Sigmoid colon (tissue), 7 donors: ENCODE results near the gene PLRG1. TPM values are rescaled to one million over a fixed set of nuclear protein-coding genes. Genes with fewer than 3 reads are reported as not detected.
"Not testable (repeated sequence)": the region's sequence is repeated elsewhere in the genome, so short reads cannot be mapped to it uniquely, and the experiment has no call there.

Experiments
- DNase-seq: peaks from one replicate; pipeline ENCODE4 v3.0.0-alpha.2; 2019
- H3K27ac ChIP-seq, 4 donors: fragments of 200-600 bp; sonication (generic); one replicate each; pipeline ENCODE4 v1.5.1; 2016 to 2019; ENCODE audit warnings: mild to moderate bottlenecking in 1 of 4
- H3K27me3 ChIP-seq, 3 donors: fragments of 200-600 bp; sonication (generic); one replicate each; pipeline ENCODE4 v1.5.1; 2019; ENCODE audit warnings: mild to moderate bottlenecking in 1 of 3
- H3K36me3 ChIP-seq, 4 donors: fragments of 200-600 bp; sonication (generic); one replicate each; pipeline ENCODE4 v1.5.1; 2016 to 2019
- H3K4me1 ChIP-seq, 4 donors: fragments of 200-600 bp; sonication (generic); one replicate each; pipeline ENCODE4 v1.5.1; 2017 to 2019
- H3K4me3 ChIP-seq, 4 donors: fragments of 200-600 bp; sonication (generic); one replicate each; pipeline ENCODE4 v1.5.1; 2017 to 2019; ENCODE audit warnings: mild to moderate bottlenecking in 2 of 4, moderate library complexity in 1 of 4
- H3K9me3 ChIP-seq, 4 donors: fragments of 200-600 bp in 3 of 4; sonication (generic) in 3 of 4; one replicate each; pipeline versions ENCODE4 v1.5.1 to v1.6.1; 2013 to 2019
- EP300 ChIP-seq, 4 donors: sonication (generic); formaldehyde crosslinking; IDR thresholded peaks; one replicate each; pipeline ENCODE4 v1.6.1; 2017; ENCODE audit warnings: antibody characterized with exemption in 4 of 4
- POLR2A ChIP-seq, 2 donors: fragments of 450-650 bp; IDR thresholded peaks; one replicate each; pipeline ENCODE4 v1.6.1; 2016; ENCODE audit warnings: antibody characterized with exemption in 2 of 2, mild to moderate bottlenecking in 2 of 2, moderate library complexity in 2 of 2
- POLR2AphosphoS5 ChIP-seq, 4 donors: sonication (generic); formaldehyde crosslinking; IDR thresholded peaks; one replicate each; pipeline ENCODE4 v1.6.1; 2017; ENCODE audit warnings: antibody characterized with exemption in 4 of 4
- WGBS, 2 donors: extraction: QIAGEN DNeasy Blood & Tissue Kit; methylation state at CpG; one replicate each; pipeline ENCODE4 v1.1.7; 2013; 5-methylcytosine and 5-hydroxymethylcytosine counted together
- intact Hi-C: fragments of 100-400 bp; cut with DNase I; formaldehyde crosslinking; loops from one replicate; pipeline ENCODE4 v1.15.1; 2023
- polyA plus RNA-seq, 3 donors: library from polyadenylated mRNA; stranded (reverse); fragments of 200-250 nt; gene quantifications; one replicate each; pipeline ENCODE4 v1.2.3, GENCODE V29; 2013
- total RNA-seq, 4 donors: library from RNA; depleted of rRNA; stranded (reverse); fragments of >200 nt; gene quantifications; one replicate each; pipeline ENCODE4 v1.1.0, GENCODE V29; 2016
- TF ChIP-seq, protein P1 (sequence below), 4 experiments: fragments of 450-650 bp in 3 of 4; fragments of 200-600 bp in 1 of 4; IDR thresholded peaks; one replicate each; pipeline ENCODE4 v1.5.1; 2016 to 2019; ENCODE audit warnings: antibody characterized with exemption in 4 of 4, mild to moderate bottlenecking in 3 of 4, moderate library complexity in 2 of 4
- donor health status: healthy with polysubstance abuse.
- donor health status: Bipolar disorder and iron deficiency.
- donor health status: healthy.

Gene PLRG1
- total RNA-seq (10 to 100 TPM; 41.3 to 73.1 (median 44.8) TPM), polyA plus RNA-seq (10 to 100 TPM; 24.7 to 40.7 (median 34.8) TPM)

GRCh38 chr4:154549894-154550790 is at the start of gene PLRG1:
PLRG1 (minus strand) TSS chr4:154550400; CDS start chr4:154550308, 92 bp downstream.
- Histone ChIP-seq H3K36me3 (peaks cover 0 to 33% (median 18%) of the 10 kb centered on the region in 4 donors), H3K27me3 (no peaks in the 10 kb centered on the region), H3K4me1 (peaks cover 0 to 31% (median 20%) of the 10 kb centered on the region in 4 donors), H3K4me3 (peak within 1 kb of the TSS; percentile 69 to 81 (median 75)), H3K27ac (peak within 1 kb of the TSS; percentile 83 to 88 (median 86)), H3K9me3 (no peaks in the 10 kb centered on the region)
- TF ChIP-seq, protein P1, sequence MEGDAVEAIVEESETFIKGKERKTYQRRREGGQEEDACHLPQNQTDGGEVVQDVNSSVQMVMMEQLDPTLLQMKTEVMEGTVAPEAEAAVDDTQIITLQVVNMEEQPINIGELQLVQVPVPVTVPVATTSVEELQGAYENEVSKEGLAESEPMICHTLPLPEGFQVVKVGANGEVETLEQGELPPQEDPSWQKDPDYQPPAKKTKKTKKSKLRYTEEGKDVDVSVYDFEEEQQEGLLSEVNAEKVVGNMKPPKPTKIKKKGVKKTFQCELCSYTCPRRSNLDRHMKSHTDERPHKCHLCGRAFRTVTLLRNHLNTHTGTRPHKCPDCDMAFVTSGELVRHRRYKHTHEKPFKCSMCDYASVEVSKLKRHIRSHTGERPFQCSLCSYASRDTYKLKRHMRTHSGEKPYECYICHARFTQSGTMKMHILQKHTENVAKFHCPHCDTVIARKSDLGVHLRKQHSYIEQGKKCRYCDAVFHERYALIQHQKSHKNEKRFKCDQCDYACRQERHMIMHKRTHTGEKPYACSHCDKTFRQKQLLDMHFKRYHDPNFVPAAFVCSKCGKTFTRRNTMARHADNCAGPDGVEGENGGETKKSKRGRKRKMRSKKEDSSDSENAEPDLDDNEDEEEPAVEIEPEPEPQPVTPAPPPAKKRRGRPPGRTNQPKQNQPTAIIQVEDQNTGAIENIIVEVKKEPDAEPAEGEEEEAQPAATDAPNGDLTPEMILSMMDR (IDR thresholded peaks at IDR 0.05): peak in 3 of 4 experiments; percentile 7 to 38 (median 30)
- TF ChIP-seq POLR2AphosphoS5 (IDR thresholded peaks at IDR 0.05) (peak; percentile 86 to 92 (median 92)), POLR2A (IDR thresholded peaks at IDR 0.05) (peak; percentile 64 to 72), EP300 (IDR thresholded peaks at IDR 0.05) (no peak)
- 1% methylated on average over 51 of the region's 51 CpGs for WGBS, 2 donors
- intact Hi-C loops: loop anchor here (5.0 kb wide), 1 partner anchor 72 kb away; no protein-coding TSS in a partner anchor
- DNase-seq: peak; percentile 98

DNA sequence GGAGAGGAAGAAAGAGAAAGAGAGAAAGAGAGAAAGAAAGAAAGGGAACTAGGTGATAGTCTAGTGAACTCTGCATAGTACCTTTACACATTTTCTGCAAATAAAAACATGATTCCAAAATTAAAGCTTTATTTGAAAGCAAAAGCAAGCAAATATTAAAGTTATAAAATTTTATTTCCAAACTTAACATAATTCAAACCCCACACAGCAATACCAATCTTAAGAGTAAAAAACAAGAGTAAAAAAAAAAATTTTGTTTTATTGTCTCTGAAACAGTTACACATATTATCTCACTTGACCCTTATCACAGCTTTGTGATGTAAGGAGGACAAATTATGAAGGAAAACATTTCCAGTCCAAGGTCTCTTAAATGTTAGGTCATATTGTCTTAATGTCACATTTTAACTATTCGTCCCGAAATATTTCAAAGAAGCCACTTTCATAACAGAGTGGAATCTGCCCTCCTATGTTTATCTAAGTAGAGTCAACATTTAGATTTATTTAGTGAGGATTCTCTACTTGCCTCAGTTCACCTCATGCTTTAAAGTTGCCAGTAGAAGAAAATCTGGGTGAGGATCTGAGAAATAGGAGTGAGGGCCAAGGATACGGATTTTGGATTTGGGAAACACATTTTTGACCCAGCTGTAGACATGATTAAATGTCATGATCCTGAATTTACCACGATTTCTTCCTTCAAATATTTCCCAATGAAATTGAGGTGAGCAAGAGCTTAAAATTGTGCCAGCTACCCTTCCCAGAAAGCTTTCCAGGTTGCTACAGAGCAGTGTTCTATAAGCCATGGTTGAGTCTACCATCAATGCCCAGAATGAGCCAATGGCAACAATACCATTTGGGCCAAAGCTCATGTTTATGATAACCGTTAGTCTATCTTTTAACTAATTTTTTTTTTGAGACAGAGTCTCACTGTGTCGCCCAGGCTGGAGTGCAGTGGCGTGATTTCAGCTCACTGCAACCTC is 47.9 kb upstream of the PLRG1 start:
- TF ChIP-seq POLR2A (IDR thresholded peaks at IDR 0.05) (no peak), POLR2AphosphoS5 (IDR thresholded peaks at IDR 0.05) (no peak)
- intact Hi-C loops: no loop called here
- Histone ChIP-seq H3K9me3 (no peaks in the 10 kb centered on the region), H3K36me3 (no peaks in the 10 kb centered on the region), H3K27me3 (no peaks in the 10 kb centered on the region), H3K27ac (no peak overlapping the region), H3K4me3 (no peak overlapping the region), H3K4me1 (no peaks in the 10 kb centered on the region)
- WGBS, 2 donors: 65 to 79% methylated on average over 7 of the region's 7 CpGs
- no peak for DNase-seq

DNA sequence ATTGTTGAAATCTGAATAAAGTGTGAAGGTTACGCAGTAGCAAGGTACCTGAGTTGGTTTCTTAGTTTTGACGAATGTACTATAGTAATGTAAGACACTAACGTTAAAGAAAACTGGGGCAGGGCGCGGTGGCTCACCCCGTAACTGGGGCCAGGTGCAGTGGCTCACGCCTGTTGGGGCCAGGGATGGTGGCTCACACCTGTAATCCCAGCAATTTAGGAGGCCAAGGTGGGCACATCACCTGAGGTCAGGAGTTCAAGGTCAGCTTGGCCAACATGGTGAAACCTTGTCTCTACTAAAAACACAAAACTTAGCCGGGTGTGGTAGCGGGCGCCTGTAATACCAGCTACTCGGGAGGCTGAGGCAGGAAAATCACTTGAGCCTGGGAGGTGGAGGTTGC is 47.1 kb upstream of the PLRG1 start:
- H3K27me3 ChIP-seq, H3K4me1 ChIP-seq, intact Hi-C loops, DNase-seq, H3K36me3 ChIP-seq, H3K4me3 ChIP-seq, H3K27ac ChIP-seq, H3K9me3 ChIP-seq: not testable (repeated sequence)
- 91 to 94% methylated on average over 11 of the region's 11 CpGs for WGBS, 2 donors

DNA sequence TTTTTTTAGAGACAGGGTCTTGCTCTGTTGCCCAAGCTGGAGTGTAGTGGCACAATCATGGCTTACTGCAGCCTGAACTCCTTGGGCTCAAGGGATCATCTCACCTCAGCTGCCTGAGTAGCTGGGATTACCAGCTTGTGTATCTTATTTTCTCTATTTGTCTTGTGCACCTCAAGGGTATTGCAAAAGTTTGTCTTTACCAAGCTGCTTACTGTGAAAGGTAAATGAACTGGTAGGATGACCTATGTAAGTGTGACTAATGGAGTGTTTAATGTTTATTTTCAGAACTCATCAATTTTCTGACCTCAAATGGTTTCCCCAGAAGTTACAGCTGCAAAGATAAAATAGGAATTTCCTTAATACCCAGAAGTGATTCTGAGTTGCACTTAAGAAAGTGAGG is 45.6 kb upstream of the PLRG1 start:
- Histone ChIP-seq H3K4me3 (no peak overlapping the region), H3K27me3 (no peaks in the 10 kb centered on the region), H3K9me3 (no peaks in the 10 kb centered on the region), H3K27ac (no peak overlapping the region), H3K4me1 (no peaks in the 10 kb centered on the region), H3K36me3 (no peaks in the 10 kb centered on the region)
- intact Hi-C loops: no loop called here
- TF ChIP-seq EP300 (IDR thresholded peaks at IDR 0.05) (no peak), POLR2A (IDR thresholded peaks at IDR 0.05) (no peak), POLR2AphosphoS5 (IDR thresholded peaks at IDR 0.05) (no peak)
- TF ChIP-seq, protein P1 (IDR thresholded peaks at IDR 0.05): no peak
- no peak for DNase-seq

GRCh38 chr4:154594343-154594742 is 44.1 kb upstream of the PLRG1 start:
- H3K27ac ChIP-seq, H3K36me3 ChIP-seq, H3K27me3 ChIP-seq, intact Hi-C loops, H3K4me1 ChIP-seq, H3K4me3 ChIP-seq, DNase-seq, H3K9me3 ChIP-seq: not testable (repeated sequence)
- 92 to 95% methylated on average over 3 of the region's 3 CpGs for WGBS, 2 donors

- no peaks in the 10 kb centered on the region for H3K36me3 ChIP-seq
- intact Hi-C loops: no loop called here
- no peaks in the 10 kb centered on the region for H3K9me3 ChIP-seq
- no peak for DNase-seq
- 47 to 88% methylated on average over 2 of the region's 2 CpGs for WGBS, 2 donors
- H3K27ac ChIP-seq: no peak overlapping the region
- TF ChIP-seq EP300 (IDR thresholded peaks at IDR 0.05) (no peak), POLR2A (IDR thresholded peaks at IDR 0.05) (no peak), POLR2AphosphoS5 (IDR thresholded peaks at IDR 0.05) (no peak)
- TF ChIP-seq, protein P1 (IDR thresholded peaks at IDR 0.05): no peak
- H3K27me3 ChIP-seq: no peaks in the 10 kb centered on the region
- no peaks in the 10 kb centered on the region for H3K4me1 ChIP-seq
- no peak overlapping the region for H3K4me3 ChIP-seq
Measured at GRCh38 chr4:154593868-154594267, 43.7 kb upstream of the PLRG1 start.
